Kidney epithelial cell (primary cell): Measurements from ENCODE around the gene LDLRAD4. TPM values are rescaled to one million over a fixed set of nuclear protein-coding genes. Genes with fewer than 3 reads are reported as not detected.

Experiments used
- DNase-seq: peaks from one replicate; pipeline ENCODE4 v3.0.0-alpha.2; 2010; ENCODE audit warnings: low read depth
- H3K27me3 ChIP-seq: 2 replicates; pipeline ENCODE4 v1.6.0; 2011; ENCODE audit warnings: low read length; ENCODE audit not compliant: control insufficient read depth, insufficient read depth
- H3K36me3 ChIP-seq: 2 replicates; pipeline ENCODE4 v1.5.1; 2011; ENCODE audit warnings: low read length; ENCODE audit not compliant: control insufficient read depth, insufficient read depth
- H3K4me3 ChIP-seq: 2 replicates; pipeline ENCODE4 v1.5.1; 2011; ENCODE audit warnings: low read depth, mild to moderate bottlenecking, control low read depth, low read length
- total RNA-seq: library from RNA; depleted of rRNA; stranded (reverse); fragments of >200 nt; gene quantifications from 2 replicates; pipeline ENCODE4 v1.2.3, GENCODE V29; 2015
- TF ChIP-seq, protein P1 (sequence below): IDR thresholded peaks from 2 replicates; pipeline ENCODE4 v1.5.1; 2011; ENCODE audit warnings: mild to moderate bottlenecking, moderate library complexity, low read length, control low read depth, inconsistent platforms; ENCODE audit not compliant: insufficient read depth, poor library complexity, severe bottlenecking

Gene LDLRAD4
- total RNA-seq, 1 donor from 2014 or later, result 5.8 TPM

DNA sequence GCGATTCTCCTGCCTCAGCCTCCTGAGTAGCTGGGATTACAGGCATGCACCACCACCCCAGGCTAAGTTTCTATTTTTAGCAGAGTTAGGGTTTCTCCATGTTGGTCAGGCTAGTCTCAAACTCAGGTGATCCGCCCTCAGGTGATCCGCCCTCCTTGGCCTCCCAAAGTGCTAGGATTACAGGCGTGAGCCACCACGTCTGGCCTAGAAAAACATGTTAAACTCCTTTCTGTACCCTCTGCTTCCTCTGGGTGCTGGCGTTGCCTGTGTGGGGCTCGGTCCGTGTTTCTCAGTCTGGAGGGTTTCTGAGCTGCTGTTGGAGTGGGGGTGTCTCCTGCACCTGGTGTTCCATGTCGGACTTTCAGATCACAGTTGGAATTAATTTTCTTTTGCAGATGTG is 17.9 kb downstream of the LDLRAD4 start:
- DNase-seq, result no peak
- Histone ChIP-seq H3K4me3 (no peak overlapping the region), H3K36me3 (no peaks in the 10 kb centered on the region), H3K27me3 (no peaks in the 10 kb centered on the region)
- TF ChIP-seq, protein P1, sequence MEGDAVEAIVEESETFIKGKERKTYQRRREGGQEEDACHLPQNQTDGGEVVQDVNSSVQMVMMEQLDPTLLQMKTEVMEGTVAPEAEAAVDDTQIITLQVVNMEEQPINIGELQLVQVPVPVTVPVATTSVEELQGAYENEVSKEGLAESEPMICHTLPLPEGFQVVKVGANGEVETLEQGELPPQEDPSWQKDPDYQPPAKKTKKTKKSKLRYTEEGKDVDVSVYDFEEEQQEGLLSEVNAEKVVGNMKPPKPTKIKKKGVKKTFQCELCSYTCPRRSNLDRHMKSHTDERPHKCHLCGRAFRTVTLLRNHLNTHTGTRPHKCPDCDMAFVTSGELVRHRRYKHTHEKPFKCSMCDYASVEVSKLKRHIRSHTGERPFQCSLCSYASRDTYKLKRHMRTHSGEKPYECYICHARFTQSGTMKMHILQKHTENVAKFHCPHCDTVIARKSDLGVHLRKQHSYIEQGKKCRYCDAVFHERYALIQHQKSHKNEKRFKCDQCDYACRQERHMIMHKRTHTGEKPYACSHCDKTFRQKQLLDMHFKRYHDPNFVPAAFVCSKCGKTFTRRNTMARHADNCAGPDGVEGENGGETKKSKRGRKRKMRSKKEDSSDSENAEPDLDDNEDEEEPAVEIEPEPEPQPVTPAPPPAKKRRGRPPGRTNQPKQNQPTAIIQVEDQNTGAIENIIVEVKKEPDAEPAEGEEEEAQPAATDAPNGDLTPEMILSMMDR, result no peak

DNA sequence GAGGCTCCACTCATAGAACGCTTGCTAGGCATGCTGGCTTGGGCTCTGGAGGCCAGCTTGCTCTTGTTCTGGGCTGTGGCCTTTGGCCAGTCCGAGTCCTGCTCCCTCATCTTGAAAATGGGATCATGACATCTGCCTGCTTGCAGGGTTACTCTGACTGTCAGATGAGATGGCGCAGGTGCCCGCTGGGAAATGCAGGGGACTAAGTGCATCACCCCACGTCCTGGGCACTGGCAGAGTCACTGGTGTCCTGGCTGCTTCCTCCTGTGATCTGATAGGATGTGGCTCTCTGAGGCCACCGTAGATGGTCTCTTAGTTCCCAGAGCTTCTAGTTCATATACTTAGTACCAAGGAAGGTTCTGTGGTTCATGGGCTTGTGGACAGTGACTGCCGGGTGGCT is 18.5 kb downstream of the LDLRAD4 start:
- TF ChIP-seq, protein P1, result no peak
- Histone ChIP-seq H3K36me3 (no peaks in the 10 kb centered on the region), H3K4me3 (no peak overlapping the region), H3K27me3 (no peaks in the 10 kb centered on the region)
- DNase-seq, result no peak

DNA sequence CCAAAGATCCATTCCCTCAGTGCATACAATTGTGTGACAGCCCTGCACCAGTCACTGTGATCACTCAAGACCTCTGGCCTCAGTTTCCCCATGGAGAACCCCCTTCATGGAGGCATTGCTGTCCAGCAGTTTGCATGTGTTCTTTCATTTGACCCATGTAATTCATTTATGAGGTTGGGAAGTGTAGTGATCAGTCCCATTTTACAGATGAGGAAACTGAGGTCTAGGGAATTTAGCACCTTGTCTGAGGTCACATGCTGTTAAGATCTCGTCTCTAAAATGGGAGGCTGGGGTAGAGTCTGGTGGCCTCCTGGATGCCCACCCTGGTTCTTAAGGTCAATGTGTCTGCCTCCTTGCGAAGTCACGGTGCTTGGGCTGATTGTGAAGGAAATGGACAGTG is 19.1 kb downstream of the LDLRAD4 start:
- DNase-seq, result no peak

DNA sequence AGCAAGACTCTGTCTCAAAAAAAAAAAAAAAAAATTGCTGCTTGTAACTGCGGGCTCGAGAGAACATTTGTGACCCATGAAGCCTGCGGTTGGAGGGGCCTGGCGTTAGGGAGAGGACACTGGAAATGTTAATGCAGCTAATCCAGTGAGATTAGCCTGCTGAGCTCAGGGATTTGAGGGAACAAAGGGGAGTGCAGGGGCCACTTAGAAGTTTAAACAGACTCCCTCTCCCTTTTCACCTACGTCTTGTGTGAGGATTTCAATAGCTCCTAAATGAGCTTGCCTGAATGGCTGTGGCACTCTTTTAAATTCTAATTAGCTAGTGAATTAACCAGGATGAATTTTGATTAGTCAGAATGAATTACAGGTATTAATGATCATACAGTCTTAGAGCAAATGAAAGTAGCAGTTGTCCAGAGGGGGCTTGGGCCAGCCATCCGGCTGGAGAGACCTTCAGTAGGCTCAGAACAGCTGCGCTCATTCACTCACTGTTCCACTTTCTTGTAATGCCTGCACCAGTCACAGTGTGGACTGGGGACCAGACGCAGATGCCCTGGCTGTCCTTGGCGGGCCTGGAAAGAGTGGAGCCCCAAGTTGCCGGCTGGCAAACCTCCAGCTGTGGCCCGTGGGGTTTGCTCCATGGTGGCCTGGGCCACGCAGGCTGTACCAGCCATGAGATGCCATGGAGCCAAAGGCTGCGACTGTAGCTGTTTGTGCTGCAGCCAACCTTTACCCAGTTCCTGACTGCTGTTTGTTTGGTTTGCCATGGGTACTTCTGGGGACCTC is 20.8 kb downstream of the LDLRAD4 start:
- H3K4me3 ChIP-seq, result no peak overlapping the region

More for the DNA sequence above, 19.1 kb downstream of the LDLRAD4 start:
- TF ChIP-seq, protein P1, result no peak
- H3K4me3 ChIP-seq, result no peak overlapping the region
- no peaks in the 10 kb centered on the region for H3K36me3 ChIP-seq
- H3K27me3 ChIP-seq, result no peaks in the 10 kb centered on the region

DNA sequence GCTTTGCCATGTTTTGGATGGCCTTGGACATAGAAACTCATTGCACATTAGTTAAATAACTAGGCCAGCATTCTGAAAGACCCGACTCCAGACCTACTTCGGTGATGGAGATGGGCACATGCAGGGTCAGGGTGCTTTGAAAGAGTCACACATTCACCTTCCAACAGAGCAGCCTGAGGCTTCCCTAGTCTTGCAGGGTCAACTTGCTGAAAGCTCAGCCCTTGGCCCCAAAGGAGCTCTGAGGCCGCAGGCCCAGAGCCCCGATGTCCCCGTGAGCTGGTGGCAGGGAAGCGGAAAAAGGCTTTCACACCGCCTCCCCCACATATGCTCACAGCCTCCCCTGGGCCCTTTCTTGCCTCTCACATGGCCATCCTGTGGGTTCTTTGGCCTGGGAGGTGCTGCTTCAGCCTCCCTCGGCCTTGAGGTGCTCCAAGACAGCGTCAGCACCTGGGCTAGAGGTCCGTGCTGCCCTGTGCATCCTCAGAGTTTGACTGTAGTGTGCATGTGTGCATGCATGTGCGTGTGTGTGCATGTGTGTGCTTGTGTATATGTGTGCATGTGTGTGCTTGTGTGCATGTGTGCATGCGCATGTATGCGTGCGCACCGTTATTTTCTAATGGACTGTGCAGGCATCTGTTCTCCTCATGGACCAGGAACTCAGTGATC is 21.6 kb downstream of the LDLRAD4 start:
- TF ChIP-seq, protein P1, result no peak
- no peak for DNase-seq
- H3K27me3 ChIP-seq, result no peaks in the 10 kb centered on the region

More for the DNA sequence above, 20.8 kb downstream of the LDLRAD4 start:
- no peak for DNase-seq
- TF ChIP-seq, protein P1, result no peak
- Histone ChIP-seq H3K36me3 (no peaks in the 10 kb centered on the region), H3K27me3 (no peaks in the 10 kb centered on the region)

More for the DNA sequence above, 21.6 kb downstream of the LDLRAD4 start:
- no peaks in the 10 kb centered on the region for H3K36me3 ChIP-seq
- no peak overlapping the region for H3K4me3 ChIP-seq
